Mesothelial cell of epicardium (in vitro differentiated cells): ENCODE data around the gene KPNA3. TPM values are rescaled to one million over a fixed set of nuclear protein-coding genes. Genes with fewer than 3 reads are reported as not detected.

Source experiments
- DNase-seq, 2 experiments: peaks; one replicate each; pipeline ENCODE4 v3.0.0; 2021; ENCODE audit warnings: low spot score in 2 of 2; ENCODE audit not compliant: unreplicated experiment in 2 of 2
- H3K27ac Mint-ChIP-seq: 2 replicates; pipeline ENCODE4 v1.8.0; 2021; ENCODE audit warnings: mixed read lengths
- H3K27me3 Mint-ChIP-seq: 2 replicates; pipeline ENCODE4 v1.8.0; 2021; ENCODE audit warnings: low read depth, mixed read lengths
- H3K36me3 Mint-ChIP-seq: 2 replicates; pipeline ENCODE4 v1.8.0; 2021; ENCODE audit warnings: mixed read lengths
- H3K4me1 Mint-ChIP-seq: 2 replicates; pipeline ENCODE4 v1.8.0; 2021; ENCODE audit warnings: mixed read lengths
- H3K4me3 Mint-ChIP-seq: 2 replicates; pipeline ENCODE4 v1.8.0; 2021; ENCODE audit warnings: mild to moderate bottlenecking, moderate library complexity, mixed read lengths
- H3K9me3 Mint-ChIP-seq: 2 replicates; pipeline ENCODE4 v1.8.0; 2021; ENCODE audit warnings: mixed read lengths
- CTCF ChIP-seq: fragments of 200-600 bp; sonication (generic); IDR thresholded peaks from one replicate; pipeline ENCODE4 v1.5.0; 2021; ENCODE audit warnings: antibody characterized with exemption; ENCODE audit not compliant: unreplicated experiment
- total RNA-seq: library from RNA; stranded (reverse); gene quantifications from 3 replicates; pipeline ENCODE4 v1.2.1, GENCODE V29; 2021

The KPNA3 gene
- total RNA-seq, 1 donor from 2014 or later, result 36.4 TPM

- H3K27ac Mint-ChIP-seq, result no peak overlapping the region
Observed at GRCh38 chr13:49739498-49740187, 52.8 kb downstream of the KPNA3 start.

GRCh38 chr13:49733181-49733951, 59.1 kb downstream of the KPNA3 start:
- Mint-ChIP-seq H3K36me3 (peaks cover 14% of the 10 kb centered on the region), H3K4me3 (no peak overlapping the region), H3K27me3 (no peaks in the 10 kb centered on the region), H3K4me1 (peaks cover 7% of the 10 kb centered on the region), H3K9me3 (peaks cover under 1% of the 10 kb centered on the region), H3K27ac (no peak overlapping the region)
- DNase-seq, result no peak
- TF ChIP-seq CTCF, result no peak

More at GRCh38 chr13:49739498-49740187, 52.8 kb downstream of the KPNA3 start:
- no peak for TF ChIP-seq CTCF
- Mint-ChIP-seq H3K27me3 (no peaks in the 10 kb centered on the region), H3K9me3 (no peaks in the 10 kb centered on the region), H3K36me3 (peaks cover 32% of the 10 kb centered on the region), H3K4me3 (no peak overlapping the region), H3K4me1 (peaks cover 7% of the 10 kb centered on the region)
- no peak for DNase-seq

- no peaks in the 10 kb centered on the region for H3K27me3 Mint-ChIP-seq
- H3K27ac Mint-ChIP-seq, result no peak overlapping the region
- H3K4me1 Mint-ChIP-seq, result peaks cover 7% of the 10 kb centered on the region
- no peak overlapping the region for H3K4me3 Mint-ChIP-seq
- TF ChIP-seq CTCF, result no peak
- H3K9me3 Mint-ChIP-seq, result peaks cover 3% of the 10 kb centered on the region
- peaks cover 25% of the 10 kb centered on the region for H3K36me3 Mint-ChIP-seq
- no peak for DNase-seq
Observed at GRCh38 chr13:49731766-49732165, 60.7 kb downstream of the KPNA3 start.

GRCh38 chr13:49716615-49717014, 75.9 kb downstream of the KPNA3 start:
- H3K4me1 Mint-ChIP-seq, result no peaks in the 10 kb centered on the region
- no peak overlapping the region for H3K27ac Mint-ChIP-seq
- H3K27me3 Mint-ChIP-seq, result no peaks in the 10 kb centered on the region
- H3K9me3 Mint-ChIP-seq, result peaks cover 27% of the 10 kb centered on the region
- no peak for DNase-seq
- TF ChIP-seq CTCF, result no peak
- H3K36me3 Mint-ChIP-seq, result peaks cover 45% of the 10 kb centered on the region
- no peak overlapping the region for H3K4me3 Mint-ChIP-seq

- no peak for DNase-seq
- peaks cover 50% of the 10 kb centered on the region for H3K36me3 Mint-ChIP-seq
- no peak for TF ChIP-seq CTCF
- H3K4me1 Mint-ChIP-seq, result no peaks in the 10 kb centered on the region
- H3K27ac Mint-ChIP-seq, result no peak overlapping the region
- H3K9me3 Mint-ChIP-seq, result peaks cover 27% of the 10 kb centered on the region
- no peak overlapping the region for H3K4me3 Mint-ChIP-seq
- no peaks in the 10 kb centered on the region for H3K27me3 Mint-ChIP-seq
Observed at GRCh38 chr13:49714757-49715156, 77.7 kb downstream of the KPNA3 start.
